Memory B cell (primary cell): Measurements from ENCODE around the gene SIRPB2.

Experiments used
- ATAC-seq: fragments of 150-1000 bp; cut with Tn5 transposase; 2 replicates; pipeline ENCODE4 v1.10.0; 2021; ENCODE audit warnings: low read depth, mild to moderate bottlenecking, moderate library complexity
- DNase-seq, 2 donors: peaks; one replicate each; pipeline ENCODE4 v3.0.0; 2022; ENCODE audit warnings: low spot score in 2 of 2
- H3K27ac Mint-ChIP-seq: one replicate; pipeline ENCODE4 v1.8.0; 2022; ENCODE audit warnings: mild to moderate bottlenecking, moderate library complexity, mixed read lengths
- H3K27me3 Mint-ChIP-seq: one replicate; pipeline ENCODE4 v1.8.0; 2022; ENCODE audit warnings: mixed read lengths
- H3K36me3 Mint-ChIP-seq: one replicate; pipeline ENCODE4 v1.8.0; 2022; ENCODE audit warnings: mild to moderate bottlenecking, mixed read lengths
- H3K4me1 Mint-ChIP-seq: one replicate; pipeline ENCODE4 v1.8.0; 2022; ENCODE audit warnings: mixed read lengths
- H3K4me3 Mint-ChIP-seq: one replicate; pipeline ENCODE4 v1.8.0; 2022; ENCODE audit warnings: mild to moderate bottlenecking, moderate library complexity, mixed read lengths
- H3K9me3 Mint-ChIP-seq: one replicate; pipeline ENCODE4 v1.8.0; 2022; ENCODE audit warnings: mixed read lengths

SIRPB2 gene

GRCh38 chr20:1456300-1456699 is 34.9 kb downstream of the SIRPB2 start:
- peaks cover 12% of the 10 kb centered on the region for H3K4me1 Mint-ChIP-seq

GRCh38 chr20:1450926-1451491 is 40.2 kb downstream of the SIRPB2 start:
- no peaks in the 10 kb centered on the region for H3K4me1 Mint-ChIP-seq
- H3K9me3 Mint-ChIP-seq: no peaks in the 10 kb centered on the region
- no peak overlapping the region for H3K27ac Mint-ChIP-seq
- no peak for DNase-seq
- ATAC-seq: no peak
- H3K4me3 Mint-ChIP-seq: no peak overlapping the region
- no peaks in the 10 kb centered on the region for H3K27me3 Mint-ChIP-seq
- peaks cover 44% of the 10 kb centered on the region for H3K36me3 Mint-ChIP-seq

More at GRCh38 chr20:1456300-1456699, 34.9 kb downstream of the SIRPB2 start:
- Mint-ChIP-seq H3K9me3 (no peaks in the 10 kb centered on the region), H3K4me3 (no peak overlapping the region), H3K36me3 (peaks cover 56% of the 10 kb centered on the region), H3K27me3 (no peaks in the 10 kb centered on the region), H3K27ac (no peak overlapping the region)
- no peak for DNase-seq
- ATAC-seq: no peak

- Mint-ChIP-seq H3K4me1 (no peaks in the 10 kb centered on the region), H3K27me3 (no peaks in the 10 kb centered on the region), H3K36me3 (peaks cover 40% of the 10 kb centered on the region), H3K27ac (no peak overlapping the region), H3K9me3 (no peaks in the 10 kb centered on the region), H3K4me3 (no peak overlapping the region)
- no peak for ATAC-seq
- no peak for DNase-seq
These were observed 41.9 kb downstream of the SIRPB2 start for GRCh38 chr20:1449370-1449769.

- no peaks in the 10 kb centered on the region for H3K9me3 Mint-ChIP-seq
- no peak overlapping the region for H3K4me3 Mint-ChIP-seq
- no peak overlapping the region for H3K27ac Mint-ChIP-seq
- H3K4me1 Mint-ChIP-seq: no peaks in the 10 kb centered on the region
- H3K27me3 Mint-ChIP-seq: no peaks in the 10 kb centered on the region
- DNase-seq (no peak), ATAC-seq (no peak)
- H3K36me3 Mint-ChIP-seq: peaks cover 39% of the 10 kb centered on the region
These were observed 43.1 kb downstream of the SIRPB2 start for GRCh38 chr20:1448081-1448620.

- Mint-ChIP-seq H3K27me3 (no peaks in the 10 kb centered on the region), H3K4me3 (no peak overlapping the region), H3K27ac (no peak overlapping the region), H3K36me3 (peaks cover 36% of the 10 kb centered on the region), H3K4me1 (no peaks in the 10 kb centered on the region), H3K9me3 (no peaks in the 10 kb centered on the region)
- DNase-seq (no peak), ATAC-seq (no peak)
These were observed 44.7 kb downstream of the SIRPB2 start for GRCh38 chr20:1446536-1446935.

GRCh38 chr20:1443085-1443484 is 48.1 kb downstream of the SIRPB2 start:
- no peak for DNase-seq
- no peak overlapping the region for H3K27ac Mint-ChIP-seq
- no peaks in the 10 kb centered on the region for H3K9me3 Mint-ChIP-seq
- H3K4me3 Mint-ChIP-seq: no peak overlapping the region
- no peak for ATAC-seq
- H3K36me3 Mint-ChIP-seq: peaks cover 27% of the 10 kb centered on the region
- H3K4me1 Mint-ChIP-seq: no peaks in the 10 kb centered on the region
- H3K27me3 Mint-ChIP-seq: no peaks in the 10 kb centered on the region

- H3K27me3 Mint-ChIP-seq: no peaks in the 10 kb centered on the region
- H3K27ac Mint-ChIP-seq: peak overlapping the region; percentile 20
- DNase-seq (no peak), ATAC-seq (no peak)
- H3K4me3 Mint-ChIP-seq: no peak overlapping the region
- H3K9me3 Mint-ChIP-seq: no peaks in the 10 kb centered on the region
- H3K36me3 Mint-ChIP-seq: peaks cover 22% of the 10 kb centered on the region
- H3K4me1 Mint-ChIP-seq: peaks cover 2% of the 10 kb centered on the region
These were observed 48.9 kb downstream of the SIRPB2 start for GRCh38 chr20:1442304-1442703.

- Mint-ChIP-seq H3K36me3 (peaks cover 19% of the 10 kb centered on the region), H3K27me3 (no peaks in the 10 kb centered on the region), H3K4me3 (no peak overlapping the region), H3K27ac (no peak overlapping the region), H3K9me3 (no peaks in the 10 kb centered on the region), H3K4me1 (peaks cover 5% of the 10 kb centered on the region)
- no peak for DNase-seq
- no peak for ATAC-seq
These were observed 50.1 kb downstream of the SIRPB2 start for GRCh38 chr20:1441133-1441532.

GRCh38 chr20:1440024-1440423 is 51.2 kb downstream of the SIRPB2 start:
- peak in 1 of 2 donors; percentile 16 for DNase-seq
- Mint-ChIP-seq H3K27ac (peak overlapping the region; percentile 37), H3K9me3 (no peaks in the 10 kb centered on the region), H3K36me3 (peaks cover 17% of the 10 kb centered on the region), H3K27me3 (no peaks in the 10 kb centered on the region), H3K4me3 (no peak overlapping the region), H3K4me1 (peaks cover 10% of the 10 kb centered on the region)
- peak; percentile 43 for ATAC-seq

GRCh38 chr20:1438361-1438760 is 52.9 kb downstream of the SIRPB2 start:
- DNase-seq (no peak), ATAC-seq (no peak)
- H3K36me3 Mint-ChIP-seq: peaks cover 8% of the 10 kb centered on the region
- no peak overlapping the region for H3K4me3 Mint-ChIP-seq
- H3K27me3 Mint-ChIP-seq: no peaks in the 10 kb centered on the region
- H3K9me3 Mint-ChIP-seq: no peaks in the 10 kb centered on the region
- H3K4me1 Mint-ChIP-seq: peaks cover 15% of the 10 kb centered on the region
- H3K27ac Mint-ChIP-seq: no peak overlapping the region

- Mint-ChIP-seq H3K9me3 (no peaks in the 10 kb centered on the region), H3K27ac (no peak overlapping the region), H3K4me3 (no peak overlapping the region), H3K4me1 (peaks cover 19% of the 10 kb centered on the region), H3K36me3 (peaks cover 7% of the 10 kb centered on the region), H3K27me3 (no peaks in the 10 kb centered on the region)
- peak; percentile 67 to 71 for DNase-seq
- ATAC-seq: peak; percentile 58
These were observed 53.9 kb downstream of the SIRPB2 start for GRCh38 chr20:1437235-1437904.

GRCh38 chr20:1436263-1436662 is 55.0 kb downstream of the SIRPB2 start:
- no peak overlapping the region for H3K4me3 Mint-ChIP-seq
- H3K36me3 Mint-ChIP-seq: no peaks in the 10 kb centered on the region
- H3K4me1 Mint-ChIP-seq: peaks cover 25% of the 10 kb centered on the region
- no peak for DNase-seq
- no peak overlapping the region for H3K27ac Mint-ChIP-seq
- no peak for ATAC-seq
- H3K27me3 Mint-ChIP-seq: no peaks in the 10 kb centered on the region
- H3K9me3 Mint-ChIP-seq: no peaks in the 10 kb centered on the region

- no peaks in the 10 kb centered on the region for H3K27me3 Mint-ChIP-seq
- no peaks in the 10 kb centered on the region for H3K36me3 Mint-ChIP-seq
- no peak overlapping the region for H3K27ac Mint-ChIP-seq
- H3K4me3 Mint-ChIP-seq: no peak overlapping the region
- peaks cover 28% of the 10 kb centered on the region for H3K4me1 Mint-ChIP-seq
- no peak for DNase-seq
- no peaks in the 10 kb centered on the region for H3K9me3 Mint-ChIP-seq
- no peak for ATAC-seq
These were observed 55.9 kb downstream of the SIRPB2 start for GRCh38 chr20:1435337-1435699.

GRCh38 chr20:1434571-1435336 is 56.5 kb downstream of the SIRPB2 start:
- ATAC-seq (peak; percentile 93), DNase-seq (peak in 1 of 2 donors; percentile 54)
- Mint-ChIP-seq H3K4me3 (peak overlapping the region; percentile 56), H3K27ac (no peak overlapping the region), H3K27me3 (no peaks in the 10 kb centered on the region), H3K36me3 (no peaks in the 10 kb centered on the region), H3K9me3 (no peaks in the 10 kb centered on the region), H3K4me1 (peaks cover 28% of the 10 kb centered on the region)
